KOPT-K1 (cell line): ENCODE data around the gene SMO.

Source experiments
- H3K27ac ChIP-seq: fragments of 200-600 bp; sonication (generic); 2 replicates; pipeline ENCODE4 v1.5.1; 2016; ENCODE audit warnings: antibody characterized with exemption, mild to moderate bottlenecking, low read depth, low read length; ENCODE audit not compliant: poor library complexity, severe bottlenecking
- H3K36me3 ChIP-seq: fragments of 200-600 bp; sonication (generic); 2 replicates; pipeline ENCODE4 v1.5.1; 2017; ENCODE audit warnings: antibody characterized with exemption, mild to moderate bottlenecking, low read length, moderate library complexity; ENCODE audit not compliant: insufficient read depth
- H3K9me3 ChIP-seq: fragments of 200-600 bp; sonication (generic); 2 replicates; pipeline ENCODE4 v1.5.1; 2017; ENCODE audit warnings: antibody characterized with exemption, low read length, mild to moderate bottlenecking; ENCODE audit not compliant: insufficient read depth, poor library complexity, severe bottlenecking

The SMO gene

GRCh38 chr7:129188372-129188891, at the start of gene SMO:
SMO (plus strand) TSS chr7:129188633; CDS start chr7:129189152, 519 bp downstream.
- Histone ChIP-seq H3K27ac (peak within 1 kb of the TSS; percentile 48), H3K36me3 (no peaks in the 10 kb centered on the region), H3K9me3 (no peaks in the 10 kb centered on the region)

- no peak overlapping the region for H3K27ac ChIP-seq
- no peaks in the 10 kb centered on the region for H3K9me3 ChIP-seq
- no peaks in the 10 kb centered on the region for H3K36me3 ChIP-seq
These were observed 44.7 kb upstream of the SMO start for GRCh38 chr7:129143724-129144094.

- peak within 1 kb of the TSS; percentile 5 for H3K27ac ChIP-seq
These were observed 44.2 kb upstream of the SMO start, which contains the start of gene TSPAN33 for GRCh38 chr7:129144095-129144833. TSPAN33 (plus strand) TSS chr7:129144707; CDS start chr7:129144981, 274 bp downstream.

GRCh38 chr7:129144834-129145668, 43.4 kb upstream of the SMO start:
- Histone ChIP-seq H3K36me3 (no peaks in the 10 kb centered on the region), H3K9me3 (no peaks in the 10 kb centered on the region), H3K27ac (peak overlapping the region; percentile 5)

More at GRCh38 chr7:129144095-129144833, 44.2 kb upstream of the SMO start, which contains the start of gene TSPAN33:
- Histone ChIP-seq H3K36me3 (no peaks in the 10 kb centered on the region), H3K9me3 (no peaks in the 10 kb centered on the region)

- no peak overlapping the region for H3K27ac ChIP-seq
- H3K9me3 ChIP-seq = no peaks in the 10 kb centered on the region
- no peaks in the 10 kb centered on the region for H3K36me3 ChIP-seq
These were observed 42.0 kb upstream of the SMO start for GRCh38 chr7:129146237-129146979.

GRCh38 chr7:129147731-129148130, 40.7 kb upstream of the SMO start:
- no peaks in the 10 kb centered on the region for H3K36me3 ChIP-seq
- no peaks in the 10 kb centered on the region for H3K9me3 ChIP-seq
- no peak overlapping the region for H3K27ac ChIP-seq

- Histone ChIP-seq H3K9me3 (no peaks in the 10 kb centered on the region), H3K36me3 (no peaks in the 10 kb centered on the region), H3K27ac (no peak overlapping the region)
These were observed 38.9 kb upstream of the SMO start for GRCh38 chr7:129149511-129149910.

- H3K36me3 ChIP-seq = no peaks in the 10 kb centered on the region
- no peaks in the 10 kb centered on the region for H3K9me3 ChIP-seq
- H3K27ac ChIP-seq = no peak overlapping the region
These were observed 38.0 kb upstream of the SMO start for GRCh38 chr7:129150199-129150996.

- H3K36me3 ChIP-seq = no peaks in the 10 kb centered on the region; the same call in 1 of the 2 replicates
- H3K9me3 ChIP-seq = no peaks in the 10 kb centered on the region
- H3K27ac ChIP-seq = no peak overlapping the region
These were observed 30.8 kb upstream of the SMO start for GRCh38 chr7:129157651-129158050.

- Histone ChIP-seq H3K36me3 (peaks cover 4% of the 10 kb centered on the region; the same call in 1 of the 2 replicates), H3K27ac (no peak overlapping the region), H3K9me3 (no peaks in the 10 kb centered on the region)
These were observed 28.9 kb upstream of the SMO start for GRCh38 chr7:129159539-129159938.

- H3K36me3 ChIP-seq = peaks cover 4% of the 10 kb centered on the region; the same call in 1 of the 2 replicates
- H3K9me3 ChIP-seq = no peaks in the 10 kb centered on the region
- H3K27ac ChIP-seq = no peak overlapping the region
These were observed 28.1 kb upstream of the SMO start for GRCh38 chr7:129160161-129160905.

- no peaks in the 10 kb centered on the region for H3K9me3 ChIP-seq
- H3K27ac ChIP-seq = no peak overlapping the region
- peaks cover 4% of the 10 kb centered on the region; the same call in 1 of the 2 replicates for H3K36me3 ChIP-seq
These were observed 26.8 kb upstream of the SMO start for GRCh38 chr7:129161524-129162225.

- Histone ChIP-seq H3K9me3 (no peaks in the 10 kb centered on the region), H3K36me3 (peaks cover 14% of the 10 kb centered on the region; the same call in 1 of the 2 replicates), H3K27ac (no peak overlapping the region)
These were observed 25.7 kb upstream of the SMO start for GRCh38 chr7:129162732-129163131.
